PC-3 (cell line): Measurements from ENCODE around the gene FAM83F. TPM values are rescaled to one million over a fixed set of nuclear protein-coding genes. Genes with fewer than 3 reads are reported as not detected.

Source experiments
- ATAC-seq: fragments of 200-7000 bp; cut with Tn5 transposase; 2 replicates; pipeline ENCODE4 v1.9.1; 2020; ENCODE audit warnings: mild to moderate bottlenecking, moderate library complexity
- BruUV-seq: library from RNA; stranded (reverse); fragments of 400-500 nt; replicated peaks from 2 replicates; lab custom pipeline; 2021; lab: Mats Ljungman, UMichigan
- CTCF ChIA-PET: fragments of 300-600 bp; sonication (Branson Sonifier 250); formaldehyde crosslinking; loops from one replicate; lab custom pipeline; 2022; ENCODE audit warnings: antibody characterized with exemption; lab: Charles Lee
- POLR2A ChIA-PET: fragments of 300-600 bp; sonication (Branson Sonifier 250); formaldehyde crosslinking; loops from one replicate; lab custom pipeline; 2022; ENCODE audit warnings: antibody characterized with exemption; ENCODE audit not compliant: unreplicated experiment; lab: Charles Lee
- DNase-seq: peaks from one replicate; pipeline ENCODE4 v3.0.0-alpha.2; 2015
- H2AFZ ChIP-seq: fragments of 300-600 bp; sonication (generic); 2 replicates; pipeline ENCODE4 v1.6.0; 2016; ENCODE audit warnings: antibody characterized with exemption, low read length
- H3F3A ChIP-seq: fragments of 300-600 bp; sonication (generic); one replicate; pipeline ENCODE4 v1.6.0; 2017; ENCODE audit warnings: antibody characterized with exemption, low read length, control low read depth, mild to moderate bottlenecking; ENCODE audit not compliant: unreplicated experiment
- H3K27ac ChIP-seq: fragments of 300-600 bp; sonication (generic); 2 replicates; pipeline ENCODE4 v1.5.1; 2016; ENCODE audit warnings: mild to moderate bottlenecking, low read length
- H3K27me3 ChIP-seq: fragments of 300-600 bp; sonication (generic); 2 replicates; pipeline ENCODE4 v1.6.1; 2016; ENCODE audit warnings: low read length, mixed read lengths
- H3K36me3 ChIP-seq: fragments of 300-600 bp; sonication (generic); 2 replicates; pipeline ENCODE4 v1.6.1; 2016; ENCODE audit warnings: low read depth, mixed run types, low read length, mixed read lengths
- H3K4me1 ChIP-seq: fragments of 300-600 bp; sonication (generic); 2 replicates; pipeline ENCODE4 v1.5.1; 2016; ENCODE audit warnings: low read length; ENCODE audit not compliant: insufficient read depth
- H3K4me2 ChIP-seq: fragments of 300-600 bp; sonication (generic); 2 replicates; pipeline ENCODE4 v1.6.0; 2016; ENCODE audit warnings: low read length
- H3K4me3 ChIP-seq: fragments of 300-600 bp; sonication (generic); 2 replicates; pipeline ENCODE4 v1.5.1; 2016; ENCODE audit warnings: mild to moderate bottlenecking, low read length, mixed read lengths
- H3K79me2 ChIP-seq: fragments of 300-600 bp; sonication (generic); 2 replicates; pipeline ENCODE4 v1.6.1; 2017; ENCODE audit warnings: low read length, mixed read lengths
- H3K9ac ChIP-seq: fragments of 300-600 bp; sonication (generic); 2 replicates; pipeline ENCODE4 v1.6.0; 2016; ENCODE audit warnings: mild to moderate bottlenecking, low read length
- H3K9me2 ChIP-seq: fragments of 300-600 bp; sonication (generic); replicated peaks from 2 replicates; pipeline ENCODE4 v1.6.1; 2016; ENCODE audit warnings: mixed run types, low read length, mixed read lengths
- H3K9me3 ChIP-seq: fragments of 300-600 bp; sonication (generic); 2 replicates; pipeline ENCODE4 v1.6.1; 2016; ENCODE audit warnings: low read length, mixed read lengths
- H4K20me1 ChIP-seq: fragments of 300-600 bp; sonication (generic); 2 replicates; pipeline ENCODE4 v1.6.1; 2016; ENCODE audit warnings: low read length, mixed read lengths
- CTCF ChIP-seq: fragments of 300-600 bp; sonication (generic); conservative IDR thresholded peaks from 2 replicates; pipeline ENCODE4 v1.5.1; 2017; ENCODE audit warnings: antibody characterized with exemption, low read depth, mild to moderate bottlenecking, low read length
- EZH2 ChIP-seq: fragments of 300-600 bp; sonication (generic); IDR thresholded peaks from one replicate; pipeline ENCODE4 v1.6.1; 2017; ENCODE audit warnings: antibody characterized with exemption, mild to moderate bottlenecking, low read length; ENCODE audit not compliant: unreplicated experiment
- EZH2phosphoT487 ChIP-seq: fragments of 300-600 bp; sonication (generic); IDR thresholded peaks from 2 replicates; pipeline ENCODE4 v1.6.1; 2018; ENCODE audit warnings: mild to moderate bottlenecking, antibody characterized with exemption, low read length, borderline replicate concordance
- intact Hi-C: fragments of 100-400 bp; cut with micrococcal nuclease; formaldehyde crosslinking; loops from 2 replicates; pipeline ENCODE4 v1.9.0; 2023
- total RNA-seq: library from RNA; depleted of rRNA; stranded (reverse); fragments of >200 nt; gene quantifications from 2 replicates; pipeline ENCODE4 v1.2.3, GENCODE V29; 2014

Gene FAM83F
- total RNA-seq, 1 experiment from 2014 or later: 5.5 TPM

GRCh38 chr22:40001106-40001505 is 6.4 kb downstream of the FAM83F start:
- Histone ChIP-seq H4K20me1 (0 out of 2 replicates have a peak, but pooled peaks cover 1% of the 10 kb centered on the region), H3K9me2 (no peaks in the 10 kb centered on the region), H3K4me1 (peaks cover 24% of the 10 kb centered on the region), H3K4me2 (no peak overlapping the region), H3K27ac (no peak overlapping the region), H3K36me3 (no peaks in the 10 kb centered on the region), H3F3A (no peaks in the 10 kb centered on the region), H3K9me3 (no peaks in the 10 kb centered on the region), H3K4me3 (no peak overlapping the region), H3K27me3 (no peaks in the 10 kb centered on the region), H3K79me2 (peaks cover 7% of the 10 kb centered on the region), H3K9ac (no peak overlapping the region), H2AFZ (no peak overlapping the region)
- no TSS peak for BruUV-seq
- ChIA-PET POLR2A (no interaction called here), CTCF (no interaction called here)
- intact Hi-C loops: no loop called here
- DNase-seq (no peak), ATAC-seq (no peak)
- TF ChIP-seq EZH2 (no peak), CTCF (no peak), EZH2phosphoT487 (no peak)

- Histone ChIP-seq H4K20me1 (no peaks in the 10 kb centered on the region), H3F3A (no peaks in the 10 kb centered on the region), H2AFZ (no peak overlapping the region), H3K27me3 (no peaks in the 10 kb centered on the region), H3K36me3 (no peaks in the 10 kb centered on the region), H3K4me3 (no peak overlapping the region), H3K4me2 (no peak overlapping the region), H3K79me2 (no peaks in the 10 kb centered on the region), H3K9me3 (no peaks in the 10 kb centered on the region), H3K9ac (no peak overlapping the region), H3K9me2 (no peaks in the 10 kb centered on the region), H3K27ac (no peak overlapping the region), H3K4me1 (peaks cover 15% of the 10 kb centered on the region)
- ATAC-seq (no peak), DNase-seq (no peak)
- intact Hi-C loops: no loop called here
- ChIA-PET CTCF (no interaction called here), POLR2A (no interaction called here)
- no TSS peak for BruUV-seq
- TF ChIP-seq EZH2 (no peak), EZH2phosphoT487 (no peak), CTCF (no peak)
These were observed 7.2 kb downstream of the FAM83F start for GRCh38 chr22:40001800-40002577.

- H3K79me2 ChIP-seq: no peaks in the 10 kb centered on the region
- ChIA-PET POLR2A (no interaction called here), CTCF (no interaction called here)
- BruUV-seq: no TSS peak
- H3K9me3 ChIP-seq: no peaks in the 10 kb centered on the region
- no peak overlapping the region for H3K4me2 ChIP-seq
- no peak overlapping the region for H3K27ac ChIP-seq
- no peak overlapping the region for H2AFZ ChIP-seq
- DNase-seq: no peak
- no peak overlapping the region for H3K4me3 ChIP-seq
- H3K9me2 ChIP-seq: no peaks in the 10 kb centered on the region
- peaks cover 4% of the 10 kb centered on the region for H3K4me1 ChIP-seq
- TF ChIP-seq EZH2 (no peak), EZH2phosphoT487 (no peak), CTCF (no peak)
- H4K20me1 ChIP-seq: no peaks in the 10 kb centered on the region
- H3F3A ChIP-seq: no peaks in the 10 kb centered on the region
- no peak for ATAC-seq
- no peaks in the 10 kb centered on the region for H3K27me3 ChIP-seq
- no peak overlapping the region for H3K9ac ChIP-seq
- H3K36me3 ChIP-seq: no peaks in the 10 kb centered on the region
- intact Hi-C loops: no loop called here
These were observed 8.4 kb downstream of the FAM83F start for GRCh38 chr22:40002935-40003715.
